HG02840 (cell line): ENCODE data around the gene MSLN.
"Not testable (repeated sequence)": the region's sequence is repeated elsewhere in the genome, so short reads cannot be mapped to it uniquely, and the experiment has no call there.

Experiments used
- ATAC-seq: cut with Tn5 transposase; IDR thresholded peaks from one replicate; pipeline ENCODE4 v1.9.1; 2021; ENCODE audit warnings: mild to moderate bottlenecking, moderate library complexity, moderate number of reproducible peaks; ENCODE audit not compliant: unreplicated experiment, low FRiP score

MSLN gene

DNA sequence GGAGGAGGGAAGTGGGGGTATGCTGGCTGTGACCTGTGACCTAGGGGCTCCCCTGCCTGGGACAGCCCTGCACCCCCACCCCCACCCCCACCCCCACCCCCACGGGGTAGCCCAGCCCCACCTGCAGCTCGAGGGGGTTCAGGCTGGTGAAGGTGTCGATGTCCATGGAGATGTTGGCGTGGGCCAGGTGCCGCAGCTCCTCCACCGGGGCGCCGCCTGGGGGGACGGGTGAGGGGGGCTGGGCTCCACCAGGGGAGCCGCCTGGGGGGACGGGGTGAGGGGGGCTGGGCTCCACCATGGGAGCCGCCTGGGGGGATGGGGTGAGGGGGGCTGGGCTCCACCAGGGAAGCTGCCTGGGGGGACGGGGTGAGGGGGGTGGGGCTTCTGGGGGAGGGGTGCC, 9.9 kb downstream of the MSLN start:
- ATAC-seq: no peak

DNA sequence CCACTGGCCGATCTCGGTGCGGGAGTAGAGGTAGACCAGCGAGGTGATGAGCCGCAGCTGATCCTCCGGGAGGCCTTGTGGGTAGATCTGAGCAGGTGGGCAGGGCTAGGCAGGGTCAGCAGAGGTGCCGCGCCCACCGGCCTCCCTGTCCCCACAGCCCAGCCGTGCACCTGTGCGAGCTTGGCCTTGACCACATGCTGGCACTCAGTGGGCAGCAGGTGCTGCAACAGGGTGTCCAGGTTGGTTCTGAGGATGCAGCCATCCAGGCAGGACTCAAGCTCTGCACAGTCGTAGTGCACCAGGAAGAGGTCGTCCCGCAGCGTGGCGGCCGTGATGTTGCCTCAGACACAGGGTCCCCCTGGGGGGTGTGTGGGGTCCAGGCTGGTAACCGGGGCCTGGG, 12.4 kb downstream of the MSLN start:
- no peak for ATAC-seq

GRCh38 chr16:774086-775001, 13.8 kb downstream of the MSLN start:
- ATAC-seq: no peak

DNA sequence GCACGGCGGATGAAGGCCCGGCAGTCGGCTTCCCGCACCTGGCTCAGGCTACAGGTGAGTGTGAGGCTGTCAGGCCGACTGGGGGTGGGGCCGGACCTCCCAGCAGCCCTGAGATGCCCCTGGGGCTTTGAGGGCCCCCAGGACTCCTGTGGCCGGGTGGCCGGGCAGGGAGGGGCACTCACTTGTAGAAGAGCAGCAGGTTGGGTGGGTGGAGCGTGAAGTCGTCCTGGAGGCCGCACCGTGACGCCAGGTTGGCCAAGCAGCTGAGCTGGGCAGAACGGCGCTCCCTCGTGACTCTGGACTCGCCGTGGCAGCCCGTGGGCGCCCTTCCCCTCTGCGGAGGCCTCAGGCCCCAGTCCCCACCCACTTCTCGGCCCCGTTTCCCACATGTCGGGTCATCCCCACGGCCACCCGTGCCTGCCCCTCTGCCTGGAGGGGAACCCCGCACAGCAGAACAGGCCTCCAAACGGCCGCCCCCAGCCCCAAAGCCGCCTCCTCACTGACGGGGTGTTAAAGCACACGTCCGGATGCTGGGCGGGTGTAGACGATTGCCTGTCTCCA, 14.8 kb downstream of the MSLN start:
- ATAC-seq: no peak

DNA sequence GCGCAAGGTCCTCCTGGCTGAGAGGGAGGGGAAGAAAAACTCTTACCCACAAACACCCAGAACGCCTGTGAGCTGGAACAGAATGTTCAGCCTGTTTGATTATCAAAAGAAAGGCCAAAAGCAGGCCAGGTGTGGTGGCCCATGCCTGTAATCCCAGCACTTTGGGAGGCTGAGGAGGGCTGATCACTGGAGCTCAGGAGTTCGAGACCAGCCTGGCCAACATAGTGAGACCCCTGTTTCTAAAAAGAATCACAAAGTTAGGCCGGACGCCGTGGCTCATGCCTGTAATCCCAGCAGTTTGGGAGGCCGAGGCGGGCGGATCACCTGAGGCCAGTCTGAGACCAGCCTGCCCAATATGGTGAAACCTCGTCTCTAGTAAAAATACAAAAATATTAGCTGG, 15.8 kb downstream of the MSLN start:
- not testable (repeated sequence) for ATAC-seq

DNA sequence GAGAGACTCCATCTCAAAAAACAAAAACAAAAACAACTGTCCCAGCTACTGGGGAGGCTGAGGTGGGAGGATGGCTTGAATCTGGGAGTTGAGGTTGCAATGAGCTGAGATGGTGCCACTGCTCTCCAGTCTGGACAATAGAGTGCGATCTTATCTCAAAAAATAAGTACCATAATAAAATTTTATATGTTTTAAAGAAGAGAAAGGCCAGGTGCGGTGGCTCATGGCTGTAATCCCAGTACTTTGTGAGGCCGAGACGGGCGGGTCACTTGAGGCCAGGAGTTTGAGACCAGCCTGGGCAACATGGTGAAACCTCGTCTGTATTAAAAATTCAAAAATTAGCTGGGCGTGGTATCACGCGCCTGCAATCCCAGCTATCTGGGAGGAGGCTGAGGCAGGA, 16.3 kb downstream of the MSLN start:
- ATAC-seq: no peak

- ATAC-seq: no peak
Measured at GRCh38 chr16:777826-778225, 17.3 kb downstream of the MSLN start.

- ATAC-seq: no peak
Measured at GRCh38 chr16:778447-778846, 17.9 kb downstream of the MSLN start.

- no peak for ATAC-seq
Measured at GRCh38 chr16:778909-779527, 18.5 kb downstream of the MSLN start.

DNA sequence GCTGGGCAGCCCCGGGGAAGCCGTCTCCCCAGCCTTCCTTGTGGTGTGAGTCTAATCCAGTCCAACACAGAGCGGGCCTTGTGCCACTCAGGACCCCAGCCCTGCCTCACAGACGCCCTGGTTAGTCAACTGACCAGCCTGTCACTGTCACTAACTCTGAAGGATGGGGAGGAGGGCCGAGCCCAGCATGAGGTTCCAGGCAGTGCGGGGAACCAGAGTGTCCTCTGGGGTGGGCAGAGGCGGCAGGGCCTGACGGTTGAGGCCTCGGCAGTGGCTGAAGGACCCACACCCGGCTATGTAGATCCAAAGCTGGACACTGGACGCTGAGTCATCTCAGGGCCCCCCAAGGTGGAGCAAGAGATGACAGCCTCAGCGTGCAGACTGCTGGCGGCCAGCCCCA, 19.0 kb downstream of the MSLN start:
- no peak for ATAC-seq

- ATAC-seq: no peak
Measured at GRCh38 chr16:780296-780695, 19.8 kb downstream of the MSLN start.

DNA sequence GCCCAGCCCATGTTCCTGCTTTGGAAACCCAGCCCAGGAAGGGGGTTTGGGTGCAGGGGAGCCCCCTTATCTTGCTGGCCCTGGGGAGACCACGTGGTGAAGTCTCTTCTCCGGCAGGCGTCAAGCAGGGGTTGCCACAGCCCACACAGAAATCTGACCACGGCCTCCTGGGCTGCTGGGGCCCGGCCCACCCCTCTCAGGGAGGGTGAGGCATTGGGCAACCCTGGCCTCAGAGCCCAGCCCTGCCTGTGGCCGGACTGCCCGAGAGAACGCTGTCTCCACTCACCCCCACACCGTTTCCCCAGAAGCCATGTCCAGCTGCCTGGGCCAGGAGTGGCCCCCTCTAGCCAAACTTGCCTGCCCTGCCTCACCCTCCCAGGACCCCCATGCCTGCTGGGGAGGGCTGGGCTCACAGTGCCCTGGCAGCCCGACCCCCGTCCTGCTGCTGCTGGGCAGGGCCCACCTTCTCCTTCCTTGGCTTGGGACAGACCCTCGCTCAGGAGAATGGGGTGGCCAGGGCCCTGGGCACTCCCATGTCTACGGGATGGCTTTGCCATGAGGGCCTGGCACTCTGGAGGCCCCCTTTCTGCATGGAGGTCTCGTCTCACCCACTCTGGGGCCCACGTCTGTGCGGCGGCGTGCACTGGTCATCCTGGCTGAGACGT, 20.9 kb downstream of the MSLN start:
- no peak for ATAC-seq

DNA sequence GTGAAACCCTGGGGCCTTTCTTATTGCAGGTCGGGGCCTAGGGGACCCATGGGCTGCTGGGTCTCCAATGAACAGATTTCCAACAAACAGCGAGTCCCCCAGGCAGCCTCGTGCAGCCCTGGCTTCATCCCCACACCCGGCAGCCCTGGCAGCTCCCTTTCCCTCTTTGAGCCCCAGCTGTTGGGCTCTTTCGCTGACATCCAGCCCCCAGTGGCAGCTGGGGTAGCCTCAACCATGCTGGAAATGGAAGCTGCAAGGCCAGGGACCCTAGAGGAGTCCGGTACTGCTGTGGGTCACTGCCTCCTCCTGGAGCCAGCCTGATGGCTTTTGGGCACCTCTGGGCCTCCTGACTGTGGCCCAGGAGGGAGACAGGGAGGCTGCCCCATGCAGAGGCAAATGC, 21.7 kb downstream of the MSLN start:
- no peak for ATAC-seq

GRCh38 chr16:782766-783403, 22.4 kb downstream of the MSLN start:
- no peak for ATAC-seq

DNA sequence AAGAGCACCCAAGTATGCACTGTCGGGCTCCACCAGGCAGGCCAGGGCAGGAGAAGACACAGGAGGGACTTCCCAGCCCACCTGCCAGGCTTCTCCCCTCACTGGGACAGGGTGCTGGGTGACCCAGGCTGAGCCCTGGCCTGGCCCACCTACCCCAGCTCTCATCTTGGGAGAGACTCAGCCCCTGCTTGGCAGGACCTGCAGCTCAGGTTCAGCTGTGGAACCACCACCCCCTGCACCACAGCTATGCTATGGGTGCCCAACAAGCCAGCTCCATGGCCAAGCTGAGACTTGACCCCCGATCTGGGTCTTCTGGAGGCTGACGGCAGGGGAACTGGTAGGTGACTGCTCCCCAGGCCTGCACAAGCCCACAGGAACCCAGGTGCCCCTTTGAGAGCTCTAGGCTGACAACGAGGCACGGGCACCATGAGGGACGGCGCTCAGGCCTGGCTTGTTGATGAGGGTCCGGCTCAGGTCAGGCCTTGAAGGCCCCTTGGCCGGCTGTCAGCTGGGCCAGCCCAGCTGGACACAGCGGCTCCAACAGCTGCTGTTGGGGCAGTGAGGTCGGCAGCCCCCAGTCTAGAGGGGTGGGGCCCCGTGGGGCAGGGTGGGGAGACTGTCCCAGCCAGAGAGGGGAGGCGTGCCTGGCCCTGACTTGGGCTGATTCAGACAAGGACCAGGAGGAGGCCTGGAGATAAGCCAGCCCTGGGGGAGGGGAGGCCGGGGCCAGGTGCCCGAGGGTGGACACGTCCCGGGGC, 23.0 kb downstream of the MSLN start:
- ATAC-seq: no peak

GRCh38 chr16:784431-784830, 23.9 kb downstream of the MSLN start:
- ATAC-seq: no peak

GRCh38 chr16:785563-786535, 25.3 kb downstream of the MSLN start:
- no peak for ATAC-seq

DNA sequence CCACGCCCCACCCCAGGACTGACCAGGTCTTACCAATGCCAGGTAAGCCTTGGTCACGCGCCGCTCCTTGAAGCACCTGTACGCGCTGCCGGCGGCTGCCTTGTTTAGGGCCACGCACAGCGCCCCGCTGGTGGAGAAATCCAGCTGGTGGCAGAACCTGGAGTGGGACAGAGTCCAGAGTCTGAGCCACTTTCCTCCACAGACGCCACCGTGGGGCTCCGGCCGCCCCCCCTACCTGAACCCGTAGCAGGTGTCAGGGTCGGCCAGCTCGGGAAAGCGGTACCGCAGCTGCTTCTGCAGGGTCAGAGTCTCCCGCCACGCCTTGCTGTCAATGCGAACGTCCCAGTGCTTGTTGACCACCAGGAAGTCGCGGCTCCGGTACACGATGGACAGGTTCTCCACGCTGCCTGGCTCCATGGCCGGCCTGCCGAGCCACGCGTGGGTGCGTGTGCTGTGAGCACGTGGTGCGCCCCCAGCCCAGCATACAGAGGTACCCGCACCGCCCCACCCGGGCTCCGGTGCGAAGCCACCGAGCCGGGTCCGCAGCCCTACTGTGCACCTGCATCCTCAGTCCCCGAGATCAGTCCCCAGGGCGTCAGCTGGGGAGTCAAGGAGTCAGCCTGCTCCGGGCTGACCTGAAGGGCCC, 26.9 kb downstream of the MSLN start:
- ATAC-seq: no peak
